ENCODE measurements around the gene DKC1.

- TF ChIP-seq EZH2 (IDR thresholded peaks at IDR 0.05; ENCODE audit: borderline replicate concordance, low read depth, low read length, poor library complexity, severe bottlenecking) (no peak), CTCF (conservative IDR thresholded peaks at IDR 0.05; ENCODE audit: low read depth, low read length) (no peak)
Measured at GRCh38 chrX:154758696-154759095, 4.0 kb upstream of the DKC1 start.
